ENCODE measurements around the gene DUSP16. TPM values are rescaled to one million over a fixed set of nuclear protein-coding genes. Genes with fewer than 3 reads are reported as not detected.
A peak's percentile ranks its signal among the peaks of the same experiment; 100 is the strongest.

The DUSP16 gene
- polyA plus RNA-seq, 2 of the 4 experiments (the other 2 are of a cell fraction) = 18.2 to 34.7 TPM

GRCh38 chr12:12528361-12529270 lies 34.0 kb downstream of the DUSP16 start:
- POLR2A ChIA-PET = no interaction called here
- ATAC-seq (no peak), DNase-seq (ENCODE audit: low read depth in 1 of 2, low spot score in 1 of 2) (no peak), FAIRE-seq (no peak)
- H3K27ac ChIP-seq = no peak overlapping the region
- no peak for TF ChIP-seq PHF8 (IDR thresholded peaks at IDR 0.05; ENCODE audit: borderline replicate concordance, low read depth)
- TF ChIP-seq ZC3H11A (IDR thresholded peaks at IDR 0.05) = no peak
- no peak for TF ChIP-seq JUNB (IDR thresholded peaks at IDR 0.05)
- no peak for TF ChIP-seq RAD21 (conservative IDR thresholded peaks at IDR 0.05 in 1 of 2, IDR thresholded peaks at IDR 0.05 in 1 of 2)
- no peak for TF ChIP-seq TP53 (CRISPR knock-in tag; IDR thresholded peaks at IDR 0.05)
- no peak for TF ChIP-seq RARB (CRISPR knock-in tag; IDR thresholded peaks at IDR 0.05)
- no peak for TF ChIP-seq EP300 (IDR thresholded peaks at IDR 0.05)
- no peak for TF ChIP-seq MAX (IDR thresholded peaks at IDR 0.05)
- TF ChIP-seq FOSB (CRISPR knock-in tag; IDR thresholded peaks at IDR 0.05) = no peak
- TF ChIP-seq CHD4 (IDR thresholded peaks at IDR 0.05; ENCODE audit: borderline replicate concordance) = no peak
- no peak for TF ChIP-seq POLR2A (IDR thresholded peaks at IDR 0.05; ENCODE audit: low read length)
- no peak for TF ChIP-seq RCOR1 (IDR thresholded peaks at IDR 0.05; ENCODE audit: low read depth, low read length)
- no peak for TF ChIP-seq USF2 (IDR thresholded peaks at IDR 0.05)
- no peak for TF ChIP-seq BCL3 (IDR thresholded peaks at IDR 0.05)
- no peak for TF ChIP-seq MAZ (IDR thresholded peaks at IDR 0.05; ENCODE audit: borderline replicate concordance, low read depth, low read length)
- TF ChIP-seq HES2 (IDR thresholded peaks at IDR 0.05) = no peak
- TF ChIP-seq RNF2 (IDR thresholded peaks at IDR 0.05; ENCODE audit: borderline replicate concordance, low read depth) = no peak
- no peak for TF ChIP-seq FOSL2 (IDR thresholded peaks at IDR 0.05)
- no peak for TF ChIP-seq FOSL2 (CRISPR knock-in tag; IDR thresholded peaks at IDR 0.05)
- H3K4me3 ChIP-seq = no peak overlapping the region
- peaks cover 22% of the 10 kb centered on the region for H3K4me1 ChIP-seq
- no peaks in the 10 kb centered on the region for H3K9me3 ChIP-seq
- no peak overlapping the region for H3K4me2 ChIP-seq
- WGBS (ENCODE audit: missing lambda C conversion rate) = 82% methylated on average over 6 of the region's 6 CpGs
- CTCF ChIA-PET = no interaction called here

GRCh38 chr12:12527820-12528296 lies 34.8 kb downstream of the DUSP16 start:
- FAIRE-seq (no peak), DNase-seq (ENCODE audit: low read depth in 1 of 2, low spot score in 1 of 2) (no peak), ATAC-seq (peak in 1 of 2 experiments; percentile 33; a peak in 3 of 6 replicates)
- POLR2A ChIA-PET = no interaction called here
- Histone ChIP-seq H3K9me3 (no peaks in the 10 kb centered on the region), H3K27ac (no peak overlapping the region), H3K4me1 (peaks cover 20% of the 10 kb centered on the region; the same call in 1 of the 3 replicates), H3K4me3 (no peak overlapping the region), H3K4me2 (no peak overlapping the region)
- CTCF ChIA-PET = interaction anchor here (0.9 kb wide), 3 partner anchors 11 to 151 kb away, joined by 3 to 4 read pairs (median 3); no protein-coding TSS in a partner anchor
- 89% methylated on average over 5 of the region's 5 CpGs for WGBS (ENCODE audit: missing lambda C conversion rate)
- TF ChIP-seq RARB (CRISPR knock-in tag; IDR thresholded peaks at IDR 0.05) = no peak
- TF ChIP-seq CEBPB (IDR thresholded peaks at IDR 0.05) = no peak
- TF ChIP-seq KDM5A (IDR thresholded peaks at IDR 0.05) = no peak
- TF ChIP-seq RFX5 (IDR thresholded peaks at IDR 0.05) = no peak
- no peak for TF ChIP-seq NPAS2 (CRISPR knock-in tag; IDR thresholded peaks at IDR 0.05; ENCODE audit: borderline replicate concordance)
- TF ChIP-seq ATOH8 (CRISPR knock-in tag; IDR thresholded peaks at IDR 0.05; ENCODE audit: low read depth) = no peak

All from A549 (cell line).